Activated CD4-positive, alpha-beta T cell treated with anti-CD3 and anti-CD28 coated beads for 1 hour (primary cell): ENCODE data around the gene ATP6V1G2.

ENCODE experiments used
- DNase-seq: peaks from one replicate; pipeline ENCODE4 v3.0.0-alpha.2; 2020

ATP6V1G2 gene

GRCh38 chr6:31546958-31547726 lies 734 bp upstream of the ATP6V1G2 start, which contains the start of gene NFKBIL1:
TSS of gene NFKBIL1 (plus strand) at chr6:31547608. CDS start at chr6:31547695, 87 bp downstream.
- peak; percentile 80 for DNase-seq

GRCh38 chr6:31545291-31545690 lies 1.1 kb downstream of the ATP6V1G2 start:
- no peak for DNase-seq

DNA sequence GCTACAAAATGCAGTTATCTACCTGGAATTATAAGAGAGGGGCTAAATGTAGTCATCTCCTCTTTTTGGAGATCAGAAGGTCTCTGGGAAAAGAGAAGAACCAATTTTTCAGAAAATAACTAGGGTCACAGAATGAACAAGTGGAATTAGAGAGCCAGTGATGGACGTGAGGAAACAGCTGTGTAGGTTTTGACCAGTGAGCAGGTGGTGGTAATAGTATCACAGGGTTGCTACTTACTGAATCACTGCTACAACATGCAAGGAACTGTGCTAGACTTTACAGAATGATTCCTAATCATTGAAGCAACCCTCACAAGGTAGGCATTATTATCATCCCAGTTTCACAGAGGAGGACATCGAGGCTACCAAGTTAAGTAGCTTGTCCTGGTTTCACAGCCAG lies 1.7 kb downstream of the ATP6V1G2 start:
- no peak for DNase-seq

DNA sequence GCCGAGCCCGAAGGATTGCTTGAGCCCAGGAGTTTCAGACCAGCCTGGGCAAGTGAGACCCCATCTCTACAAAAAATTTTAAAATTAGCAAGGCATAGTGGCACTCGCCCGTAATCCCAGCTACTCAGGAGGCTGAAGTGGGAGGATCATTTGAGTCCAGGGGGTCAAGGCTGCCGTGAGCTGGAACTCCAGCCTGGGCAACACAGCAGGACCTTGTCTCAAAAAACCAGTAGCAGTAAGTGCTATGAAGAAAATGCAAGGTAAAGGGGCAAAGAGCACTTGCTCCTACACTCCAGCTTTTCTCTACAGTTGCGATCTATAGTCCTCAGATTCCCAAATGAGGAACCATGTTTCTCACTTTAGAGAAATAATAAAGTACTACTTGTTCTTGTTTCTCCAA lies 2.8 kb downstream of the ATP6V1G2 start:
- no peak for DNase-seq

DNA sequence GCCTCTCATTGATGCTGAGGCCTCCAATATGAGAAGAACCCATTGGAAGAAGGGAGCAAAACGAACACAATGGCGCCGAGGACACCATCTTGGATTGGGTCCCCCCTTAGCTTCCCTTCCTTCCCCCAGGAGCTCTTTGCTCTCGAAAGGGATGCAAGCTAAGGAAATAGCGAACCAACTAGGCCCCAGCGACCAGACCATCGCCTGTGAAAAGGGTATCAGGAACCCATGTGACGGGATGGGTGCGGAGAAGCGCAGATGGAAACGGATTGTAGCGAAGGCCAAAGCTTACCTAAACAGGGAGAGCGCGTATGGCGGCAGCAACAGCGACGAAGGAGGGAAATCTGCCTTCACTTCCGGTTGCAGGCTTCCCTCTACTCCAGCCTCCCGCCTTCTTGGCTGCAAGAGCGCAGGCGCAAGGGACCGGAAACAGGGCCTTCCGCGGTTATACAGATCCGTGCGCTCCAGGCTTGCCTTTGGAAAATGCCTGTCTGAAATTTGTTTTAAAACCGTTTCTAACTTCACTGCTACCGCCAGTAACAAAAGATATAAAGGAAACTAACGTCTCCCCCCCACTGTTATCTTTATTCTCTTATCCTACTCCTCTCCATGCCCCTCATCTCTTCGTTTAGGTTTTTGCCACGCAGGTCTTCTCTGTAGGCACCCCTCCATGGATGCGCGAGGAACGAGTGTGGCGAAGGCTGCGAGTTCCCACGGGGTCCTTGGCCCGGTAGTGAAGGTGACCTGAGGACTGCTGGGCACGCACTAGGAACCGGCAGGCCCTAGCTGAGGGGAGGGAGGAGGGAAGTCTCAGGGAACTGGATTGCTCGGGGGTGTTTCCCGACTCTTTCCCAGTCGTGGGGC lies 4.5 kb downstream of the ATP6V1G2 start, which contains the start of gene DDX39B:
Gene DDX39B, minus strand, starts transcription at position 346 of the 864 bp plus-strand sequence. CDS start 1,471 bp downstream, outside the sequence.
- DNase-seq = peak; percentile 88

- peak; percentile 43 for DNase-seq
Measured at GRCh38 chr6:31541059-31541657, 5.2 kb downstream of the ATP6V1G2 start.

DNA sequence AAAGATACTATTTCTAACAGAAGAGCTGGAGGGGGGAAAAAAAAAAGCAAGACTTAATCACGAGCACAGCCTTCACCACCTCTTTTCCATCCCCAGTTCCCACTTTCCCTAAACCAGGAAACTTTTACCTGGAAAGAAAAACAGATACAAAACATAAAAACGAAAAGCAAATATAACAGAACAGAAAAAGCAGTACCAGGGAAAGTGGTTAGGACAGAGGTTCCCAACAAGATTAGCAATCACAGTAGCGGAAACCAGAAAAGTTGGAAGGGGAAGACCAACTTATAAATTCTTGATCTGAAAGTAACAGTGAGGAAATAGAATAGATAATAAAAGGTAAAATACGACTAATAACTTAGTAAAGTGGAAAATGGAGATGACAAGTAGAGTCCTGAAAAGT lies 5.8 kb downstream of the ATP6V1G2 start:
- DNase-seq = no peak

DNA sequence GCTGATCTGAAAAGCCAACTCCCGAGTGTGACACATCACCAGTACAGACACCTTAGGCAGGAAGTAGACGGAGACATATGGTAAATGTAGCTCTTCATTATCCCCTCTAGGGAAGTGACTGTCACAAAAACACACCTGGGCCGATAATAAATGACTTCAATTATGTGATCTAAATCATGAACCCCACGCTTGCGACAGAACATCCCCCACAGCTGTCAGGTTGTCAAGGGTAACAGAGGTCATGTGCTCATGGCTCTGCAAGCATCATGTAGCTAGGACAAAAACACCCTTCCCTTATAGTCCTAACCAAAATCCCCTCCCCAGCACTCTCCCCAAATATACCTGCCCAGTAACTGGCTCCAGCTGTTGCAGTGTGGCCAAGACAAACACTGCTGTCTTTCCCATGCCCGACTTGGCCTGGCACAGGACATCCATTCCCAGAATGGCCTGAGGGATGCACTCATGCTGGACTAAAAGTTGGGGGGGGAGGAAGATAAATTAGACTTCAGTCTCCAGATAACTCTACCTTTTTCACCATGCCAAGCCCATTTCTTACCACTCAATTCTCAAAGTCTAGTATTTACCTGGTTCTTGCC lies 7.5 kb downstream of the ATP6V1G2 start:
- no peak for DNase-seq

GRCh38 chr6:31535538-31536324 lies 10.7 kb downstream of the ATP6V1G2 start:
- no peak for DNase-seq

- DNase-seq = no peak
Measured at GRCh38 chr6:31534521-31535040, 11.8 kb downstream of the ATP6V1G2 start.

GRCh38 chr6:31534011-31534410 lies 12.4 kb downstream of the ATP6V1G2 start:
- no peak for DNase-seq

- DNase-seq = no peak
Measured at GRCh38 chr6:31533455-31533841, 13.0 kb downstream of the ATP6V1G2 start.

DNA sequence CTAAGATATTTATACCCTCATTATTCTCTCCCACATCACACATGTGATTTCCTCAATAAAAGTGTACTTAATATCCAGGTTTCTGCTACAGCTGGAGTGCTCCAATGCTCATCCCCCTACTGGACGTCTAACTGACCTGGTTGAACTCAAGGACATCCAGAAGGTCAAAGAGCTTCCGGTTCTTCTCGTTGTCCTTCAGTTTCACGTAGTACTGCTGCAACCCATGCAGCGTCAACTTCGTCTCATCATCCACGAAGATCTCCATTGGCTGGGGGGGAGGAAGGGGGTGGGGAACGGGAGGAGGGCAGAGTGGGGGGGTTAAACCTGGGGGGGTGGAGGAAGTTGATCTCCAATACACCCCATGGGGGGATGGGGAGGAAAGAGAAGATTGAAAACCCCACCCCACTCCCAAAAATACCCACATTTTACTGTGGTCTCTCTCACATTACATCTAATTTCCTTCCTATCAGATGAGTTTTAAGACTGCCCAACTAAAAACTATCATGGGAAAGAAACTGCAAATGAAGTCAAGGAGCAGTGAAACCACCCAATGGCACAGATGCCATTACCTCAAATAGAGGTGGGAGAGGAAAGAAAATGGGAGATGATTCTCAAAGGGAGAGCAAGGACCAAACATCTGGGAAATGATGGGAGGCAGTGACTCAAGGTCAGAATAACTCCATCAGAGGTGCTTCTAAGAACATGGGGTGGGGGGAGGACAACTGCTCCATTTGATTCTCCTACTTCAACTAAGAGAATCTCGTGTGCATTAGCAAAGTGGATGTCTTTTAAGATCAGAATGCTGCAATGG lies 13.6 kb downstream of the ATP6V1G2 start:
- DNase-seq = no peak

DNA sequence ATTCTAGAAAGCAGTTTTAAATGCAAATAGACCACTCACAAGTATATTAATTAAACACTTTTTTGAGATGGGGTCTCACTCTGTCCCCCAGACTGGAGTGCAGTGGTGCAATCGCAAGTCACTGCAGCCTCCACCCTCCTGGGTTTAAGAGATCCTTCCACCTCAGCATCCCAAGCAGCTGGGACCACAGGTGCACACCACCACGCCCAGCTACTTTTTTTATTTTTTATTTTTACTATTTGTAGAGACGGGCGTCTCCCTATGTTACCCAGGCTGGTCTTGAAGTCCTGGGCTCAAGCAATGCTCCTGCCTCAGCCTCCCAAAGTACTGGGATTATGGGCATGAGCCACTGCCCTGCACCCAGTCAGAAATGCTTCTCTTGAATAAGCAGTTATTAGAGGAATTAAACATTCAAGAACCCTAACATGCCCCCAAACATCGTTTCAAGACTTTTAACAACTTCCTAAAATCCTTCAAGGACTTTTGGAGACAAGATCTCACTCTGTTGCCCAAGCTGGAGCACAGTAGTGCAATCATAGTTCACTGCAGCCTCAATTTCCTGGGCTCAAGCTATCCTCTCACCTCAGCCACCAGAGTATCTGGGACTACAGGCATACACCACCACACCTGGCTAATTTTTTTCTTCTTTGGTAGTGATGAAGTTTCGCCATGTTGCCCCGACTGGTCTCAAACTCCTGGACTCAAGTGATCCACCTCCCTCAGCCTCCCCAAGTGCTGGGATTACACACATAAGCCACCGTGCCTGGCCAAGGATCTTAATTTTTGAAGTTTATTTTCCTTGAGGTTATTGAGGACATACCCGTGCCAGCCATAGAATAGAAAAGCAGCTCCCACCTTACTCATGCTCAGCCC lies 14.4 kb downstream of the ATP6V1G2 start:
- DNase-seq = no peak

GRCh38 chr6:31531162-31531561 lies 15.2 kb downstream of the ATP6V1G2 start:
- no peak for DNase-seq

DNA sequence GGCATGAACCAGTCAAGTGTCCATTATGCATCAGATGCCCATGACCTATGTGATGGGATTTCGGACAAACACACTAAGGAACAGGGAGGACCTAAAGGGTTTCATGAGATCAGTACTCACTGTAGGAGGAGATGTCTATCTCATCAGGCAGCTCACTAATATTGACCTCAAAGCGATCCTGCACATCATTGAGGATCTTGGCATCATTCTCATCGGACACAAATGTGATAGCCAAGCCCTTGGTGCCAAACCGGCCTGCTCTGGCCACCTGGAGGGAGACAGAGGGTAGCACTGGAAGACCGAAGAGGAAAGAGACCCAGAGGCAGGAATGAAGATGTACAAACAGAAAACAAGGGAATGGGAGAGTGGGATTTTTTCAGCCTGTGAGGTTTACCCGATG lies 15.7 kb downstream of the ATP6V1G2 start:
- no peak for DNase-seq

- DNase-seq = no peak
Measured at GRCh38 chr6:31529329-31530150, 16.9 kb downstream of the ATP6V1G2 start.

DNA sequence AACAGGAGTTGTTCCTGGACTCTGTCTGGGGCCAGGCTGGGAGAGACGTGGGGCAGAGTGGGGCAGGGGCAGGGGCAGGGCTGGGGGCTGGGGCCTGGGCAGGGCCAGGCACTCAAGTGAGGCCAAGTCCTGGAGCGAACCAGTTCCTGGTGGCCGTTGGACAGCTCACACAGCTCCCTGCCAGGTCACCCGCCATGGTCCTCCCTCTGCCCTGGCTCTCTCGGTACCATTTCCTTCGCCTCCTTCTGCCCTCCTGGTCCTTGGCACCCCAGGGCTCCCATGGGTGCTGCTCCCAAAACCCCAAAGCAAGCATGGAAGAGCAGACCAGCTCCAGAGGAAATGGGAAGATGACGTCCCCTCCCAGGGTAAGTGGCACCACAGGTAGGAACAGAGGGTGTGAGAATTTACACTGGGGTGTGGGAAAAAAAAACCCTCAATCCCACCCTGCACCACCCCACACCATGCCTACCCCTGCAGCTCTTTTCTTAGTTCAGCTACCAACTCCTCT lies 17.5 kb downstream of the ATP6V1G2 start, which contains the start of gene MCCD1:
Gene MCCD1, plus strand, starts transcription at position 142 of the 508 bp plus-strand sequence. Its CDS starts 53 bp downstream, at position 195.
- DNase-seq = no peak
